Measurements from ENCODE around the gene NSF.
"Not testable (repeated sequence)": the region's sequence is repeated elsewhere in the genome, so short reads cannot be mapped to it uniquely, and the experiment has no call there.

NSF gene

GRCh38 chr17:46751425-46751824 lies 161.0 kb downstream of the NSF start:
- Histone ChIP-seq H3K27ac (replicated peaks) (no peak overlapping the region), H3K27me3 (ENCODE audit: insufficient read depth, poor library complexity, severe bottlenecking) (no peaks in the 10 kb centered on the region), H3K4me3 (replicated peaks; ENCODE audit: insufficient read depth, low read length) (no peak overlapping the region)
- no peak for TF ChIP-seq GABPA (IDR thresholded peaks at IDR 0.05; ENCODE audit: low read depth)
- no peak for TF ChIP-seq CTCF (IDR thresholded peaks at IDR 0.05; ENCODE audit: insufficient read depth, low read length)
- TF ChIP-seq REST (IDR thresholded peaks at IDR 0.05; ENCODE audit: insufficient replicate concordance, low read depth): no peak
- TF ChIP-seq SPI1 (IDR thresholded peaks at IDR 0.05; ENCODE audit: borderline replicate concordance, low read depth): no peak
- no peak for TF ChIP-seq POLR2AphosphoS5 (IDR thresholded peaks at IDR 0.05; ENCODE audit: low read depth)
- DNase-seq (ENCODE audit: low read depth in 1 of 2, low spot score in 1 of 2): no peak

- TF ChIP-seq GABPA (IDR thresholded peaks at IDR 0.05; ENCODE audit: low read depth): no peak
- Histone ChIP-seq H3K27me3 (ENCODE audit: insufficient read depth, poor library complexity, severe bottlenecking) (no peaks in the 10 kb centered on the region), H3K27ac (replicated peaks) (no peak overlapping the region), H3K4me3 (replicated peaks; ENCODE audit: insufficient read depth, low read length) (no peak overlapping the region)
- DNase-seq (ENCODE audit: low read depth in 1 of 2, low spot score in 1 of 2): no peak
Measured at GRCh38 chr17:46753776-46754175, 163.3 kb downstream of the NSF start.

GRCh38 chr17:46756081-46756735 lies 165.7 kb downstream of the NSF start:
- Histone ChIP-seq H3K4me3 (replicated peaks; ENCODE audit: insufficient read depth, low read length) (no peak overlapping the region), H3K27ac (replicated peaks) (no peak overlapping the region), H3K27me3 (ENCODE audit: insufficient read depth, poor library complexity, severe bottlenecking) (no peaks in the 10 kb centered on the region)
- TF ChIP-seq SPI1 (IDR thresholded peaks at IDR 0.05; ENCODE audit: borderline replicate concordance, low read depth) (no peak), GABPA (IDR thresholded peaks at IDR 0.05; ENCODE audit: low read depth) (no peak), REST (IDR thresholded peaks at IDR 0.05; ENCODE audit: insufficient replicate concordance, low read depth) (no peak), CTCF (IDR thresholded peaks at IDR 0.05; ENCODE audit: insufficient read depth, low read length) (no peak), POLR2AphosphoS5 (IDR thresholded peaks at IDR 0.05; ENCODE audit: low read depth) (no peak)
- DNase-seq (ENCODE audit: low read depth in 1 of 2, low spot score in 1 of 2): no peak

GRCh38 chr17:46756861-46757260 lies 166.4 kb downstream of the NSF start:
- Histone ChIP-seq H3K27me3 (ENCODE audit: insufficient read depth, poor library complexity, severe bottlenecking) (no peaks in the 10 kb centered on the region), H3K4me3 (replicated peaks; ENCODE audit: insufficient read depth, low read length) (no peak overlapping the region), H3K27ac (replicated peaks) (no peak overlapping the region)
- no peak for DNase-seq (ENCODE audit: low read depth in 1 of 2, low spot score in 1 of 2)
- TF ChIP-seq REST (IDR thresholded peaks at IDR 0.05; ENCODE audit: insufficient replicate concordance, low read depth): no peak
- no peak for TF ChIP-seq SPI1 (IDR thresholded peaks at IDR 0.05; ENCODE audit: borderline replicate concordance, low read depth)
- TF ChIP-seq GABPA (IDR thresholded peaks at IDR 0.05; ENCODE audit: low read depth): no peak
- no peak for TF ChIP-seq CTCF (IDR thresholded peaks at IDR 0.05; ENCODE audit: insufficient read depth, low read length)
- TF ChIP-seq POLR2AphosphoS5 (IDR thresholded peaks at IDR 0.05; ENCODE audit: low read depth): no peak

- H3K4me3 ChIP-seq (replicated peaks; ENCODE audit: insufficient read depth, low read length); H3K27ac ChIP-seq (replicated peaks); H3K27me3 ChIP-seq (ENCODE audit: insufficient read depth, poor library complexity, severe bottlenecking); DNase-seq (ENCODE audit: low read depth in 1 of 2, low spot score in 1 of 2): not testable (repeated sequence)
Measured at GRCh38 chr17:46757588-46757987, 167.1 kb downstream of the NSF start.

All from HL-60 (cell line).